SK-N-SH (cell line): ENCODE measurements around the gene SPACA1. TPM values are rescaled to one million over a fixed set of nuclear protein-coding genes. Genes with fewer than 3 reads are reported as not detected.
A peak's percentile ranks its signal among the peaks of the same experiment; 100 is the strongest.

Experiments
- CTCF ChIA-PET: fragments of 300-600, 350-600 bp; formaldehyde crosslinking; extraction: SDS; loops from one replicate; lab custom pipeline; 2021; lab: Yijun Ruan, JAX
- POLR2A ChIA-PET: fragments of 350-600 bp; sonication (Branson Sonifier 250); formaldehyde crosslinking; extraction: SDS; loops from one replicate; lab custom pipeline; 2020; ENCODE audit warnings: antibody characterized with exemption, inconsistent platforms; lab: Yijun Ruan, JAX
- DNase-seq: peaks from one replicate; pipeline ENCODE4 v3.0.0; 2012
- H2AFZ ChIP-seq: fragments of 200-600 bp; sonication (generic); 2 replicates; pipeline ENCODE4 v1.8.1; 2016; ENCODE audit warnings: antibody characterized with exemption, mild to moderate bottlenecking, low read depth
- H3F3A ChIP-seq: fragments of 200-600 bp; sonication (generic); replicated peaks from 2 replicates; pipeline ENCODE3; 2016; ENCODE audit warnings: antibody characterized with exemption, mild to moderate bottlenecking; ENCODE audit not compliant: insufficient read depth
- H3K27ac ChIP-seq, 2 experiments: fragments of 200-500 bp in 1 of 2; fragments of 200-600 bp in 1 of 2; sonication (Bioruptor generic) in 1 of 2; sonication (generic), shearing (Covaris generic) in 1 of 2; 2 replicates each; pipeline versions ENCODE4 v1.5.1 to v1.6.1; 2014 to 2016; ENCODE audit warnings: low read depth in 2 of 2, inconsistent platforms in 1 of 2, low read length in 1 of 2, mild to moderate bottlenecking in 1 of 2, mixed read lengths in 1 of 2
- H3K27me3 ChIP-seq: fragments of 200-600 bp; sonication (generic), shearing (Covaris generic); 2 replicates; pipeline ENCODE4 v1.6.1; 2016; ENCODE audit warnings: mixed run types; ENCODE audit not compliant: insufficient read depth
- H3K36me3 ChIP-seq, 2 experiments: fragments of 200-500 bp in 1 of 2; fragments of 200-600 bp in 1 of 2; sonication (Bioruptor generic) in 1 of 2; sonication (generic) in 1 of 2; replicated peaks in 1 of 2; 2 replicates each; pipeline versions ENCODE3 to v1.5.1; 2014 to 2016; ENCODE audit warnings: low read length in 1 of 2, mild to moderate bottlenecking in 1 of 2; ENCODE audit not compliant: insufficient read depth in 2 of 2, control insufficient read depth in 1 of 2
- H3K4me1 ChIP-seq, 2 experiments: fragments of 200-500 bp in 1 of 2; fragments of 200-600 bp in 1 of 2; sonication (Bioruptor generic) in 1 of 2; sonication (generic), shearing (Covaris generic) in 1 of 2; 2 replicates each; pipeline versions ENCODE4 v1.5.1 to v1.6.1; 2014 to 2016; ENCODE audit warnings: low read depth in 1 of 2, low read length in 1 of 2, mixed run types in 1 of 2; ENCODE audit not compliant: insufficient read depth in 2 of 2, control insufficient read depth in 1 of 2
- H3K4me2 ChIP-seq: fragments of 200-600 bp; sonication (generic), shearing (Covaris generic); 2 replicates; pipeline ENCODE4 v1.6.1; 2017; ENCODE audit warnings: mixed run types
- H3K4me3 ChIP-seq, 2 experiments: fragments of 200-500 bp in 1 of 2; fragments of 200-600 bp in 1 of 2; sonication (Bioruptor generic) in 1 of 2; sonication (generic), shearing (Covaris generic) in 1 of 2; 2 replicates each; pipeline versions ENCODE4 v1.5.1 to v1.8.1; 2014 to 2016; ENCODE audit warnings: low read depth in 2 of 2, inconsistent platforms in 1 of 2, low read length in 1 of 2, mild to moderate bottlenecking in 1 of 2, mixed read lengths in 1 of 2, moderate library complexity in 1 of 2
- H3K79me2 ChIP-seq: fragments of 200-600 bp; sonication (generic); 2 replicates; pipeline ENCODE4 v1.8.1; 2017; ENCODE audit warnings: mild to moderate bottlenecking; ENCODE audit not compliant: insufficient read depth
- H3K9ac ChIP-seq: fragments of 200-600 bp; sonication (generic); 2 replicates; pipeline ENCODE4 v1.6.1; 2017; ENCODE audit warnings: mixed run types
- H3K9me2 ChIP-seq: fragments of 200-600 bp; sonication (generic); 2 replicates; pipeline ENCODE4 v1.6.1; 2017; ENCODE audit warnings: mixed run types
- H3K9me3 ChIP-seq: fragments of 200-600 bp; sonication (generic); 2 replicates; pipeline ENCODE4 v1.6.1; 2017; ENCODE audit warnings: mixed run types, mild to moderate bottlenecking, moderate library complexity
- H4K20me1 ChIP-seq: fragments of 200-600 bp; sonication (generic); 2 replicates; pipeline ENCODE4 v1.6.1; 2017; ENCODE audit warnings: mild to moderate bottlenecking, mixed run types; ENCODE audit not compliant: insufficient read depth
- CTCF ChIP-seq: fragments of 200-600 bp; sonication (generic); IDR thresholded peaks from 2 replicates; pipeline ENCODE4 v1.6.1; 2017; ENCODE audit warnings: antibody characterized with exemption, mild to moderate bottlenecking, moderate library complexity
- EP300 ChIP-seq, 2 experiments: IDR thresholded peaks; 2 replicates each; pipeline versions ENCODE4 v1.4.0 to v1.6.1; 2012; ENCODE audit warnings: borderline replicate concordance in 1 of 2, low read depth in 1 of 2, low read length in 1 of 2
- FOXJ3 ChIP-seq: sonication (generic); formaldehyde crosslinking; IDR thresholded peaks from 2 replicates; pipeline ENCODE4 v1.5.1; 2020; ENCODE audit warnings: mild to moderate bottlenecking, missing genetic modification reagents
- GATA2 ChIP-seq: sonication (generic); formaldehyde crosslinking; IDR thresholded peaks from 2 replicates; pipeline ENCODE4 v1.5.0; 2020; ENCODE audit warnings: mild to moderate bottlenecking, missing genetic modification reagents
- IRF3 ChIP-seq: fragments of 150-350 bp; IDR thresholded peaks from 2 replicates; pipeline ENCODE4 v1.6.1; 2016; ENCODE audit warnings: mild to moderate bottlenecking, low read depth, low read length
- MEF2A ChIP-seq: IDR thresholded peaks from 2 replicates; pipeline ENCODE4 v1.4.0; 2012; ENCODE audit warnings: low read depth, borderline replicate concordance
- NFIC ChIP-seq: IDR thresholded peaks from 2 replicates; pipeline ENCODE4 v1.4.0; 2012; ENCODE audit warnings: borderline replicate concordance
- PBX3 ChIP-seq: IDR thresholded peaks from 2 replicates; pipeline ENCODE4; 2012
- POLR2AphosphoS5 ChIP-seq: IDR thresholded peaks from 2 replicates; pipeline ENCODE4 v1.6.1; 2012; ENCODE audit warnings: low read depth, low read length
- RCOR1 ChIP-seq: fragments of 150-350 bp; IDR thresholded peaks from 2 replicates; pipeline ENCODE4 v1.6.1; 2017; ENCODE audit warnings: antibody characterized with exemption, low read length
- SMC3 ChIP-seq: IDR thresholded peaks from 2 replicates; pipeline ENCODE4 v1.6.1; 2012; ENCODE audit warnings: low read depth, low read length, improper control_type of control experiment
- TEAD4 ChIP-seq: IDR thresholded peaks from 2 replicates; pipeline ENCODE4 v1.4.0; 2012; ENCODE audit warnings: mild to moderate bottlenecking, borderline replicate concordance; ENCODE audit not compliant: insufficient read depth
- USF1 ChIP-seq: IDR thresholded peaks from 2 replicates; pipeline ENCODE4 v1.4.0; 2012; ENCODE audit warnings: low read depth, borderline replicate concordance
- USF2 ChIP-seq: fragments of 150-350 bp; IDR thresholded peaks from 2 replicates; pipeline ENCODE4 v1.6.1; 2017; ENCODE audit warnings: antibody characterized with exemption, low read length, low read depth, borderline replicate concordance
- ZBTB33 ChIP-seq: IDR thresholded peaks from 2 replicates; pipeline ENCODE4 v1.4.0; 2012; ENCODE audit warnings: low read depth, borderline replicate concordance
- WGBS: methylation state at CpG from one replicate; pipeline ENCODE4 v1.1.6; 2017; ENCODE audit warnings: low lambda C conversion rate; 5-methylcytosine and 5-hydroxymethylcytosine counted together
- polyA plus RNA-seq, 3 experiments: library from polyadenylated mRNA; depleted of rRNA; stranded (reverse); fragments of >200 nt; gene quantifications; 2 replicates each; pipeline ENCODE4 v1.2.3, GENCODE V29; 2012

The SPACA1 gene
- polyA plus RNA-seq, 1 of the 3 experiments (the other 2 are of a cell fraction) = not detected

GRCh38 chr6:88072462-88072861 lies 24.8 kb downstream of the SPACA1 start (continued):
- TF ChIP-seq ZBTB33 (no peak), USF1 (no peak), IRF3 (no peak), NFIC (no peak), USF2 (no peak), PBX3 (no peak), CTCF (no peak), GATA2 (CRISPR knock-in tag) (no peak), RCOR1 (no peak), TEAD4 (no peak), FOXJ3 (CRISPR knock-in tag) (no peak), EP300 (IDR thresholded peaks at IDR 0.05; ENCODE audit: borderline replicate concordance in 1 of 2, low read depth in 1 of 2, low read length in 1 of 2) (no peak)

- H3K9ac ChIP-seq = no peak overlapping the region
- ChIA-PET CTCF (no interaction called here), POLR2A (no interaction called here)
Measured at GRCh38 chr6:88074791-88075190, 27.1 kb downstream of the SPACA1 start.

More at GRCh38 chr6:88074791-88075190, 27.1 kb downstream of the SPACA1 start:
- Histone ChIP-seq H3K36me3 (no peaks in the 10 kb centered on the region), H2AFZ (no peak overlapping the region), H3K4me3 (no peak overlapping the region), H3K4me1 (peaks cover 0 to 2% of the 10 kb centered on the region in 2 experiments; a peak in 2 of 4 replicates), H3F3A (no peaks in the 10 kb centered on the region), H3K9me3 (no peaks in the 10 kb centered on the region), H3K27me3 (no peaks in the 10 kb centered on the region), H4K20me1 (no peaks in the 10 kb centered on the region), H3K27ac (no peak overlapping the region), H3K4me2 (no peak overlapping the region), H3K79me2 (no peaks in the 10 kb centered on the region), H3K9me2 (no peaks in the 10 kb centered on the region)
- 0% methylated on average over 1 of the region's 1 CpG for WGBS
- TF ChIP-seq RCOR1 (peak; percentile 71), POLR2AphosphoS5 (no peak), SMC3 (no peak), EP300 (IDR thresholded peaks at IDR 0.05; ENCODE audit: borderline replicate concordance in 1 of 2, low read depth in 1 of 2, low read length in 1 of 2) (peak in 1 of 2 experiments; percentile 40; a peak in 1 of 4 replicates), GATA2 (CRISPR knock-in tag) (peak; percentile 49; the same call in 1 of the 2 replicates), MEF2A (no peak)
- DNase-seq = peak; percentile 43
